Vagina (tissue), 2 donors: ENCODE measurements around the gene SRXN1. TPM values are rescaled to one million over a fixed set of nuclear protein-coding genes. Genes with fewer than 3 reads are reported as not detected.
"Not testable (repeated sequence)": the region's sequence is repeated elsewhere in the genome, so short reads cannot be mapped to it uniquely, and the experiment has no call there.

Source experiments
- DNase-seq, 2 donors: peaks; one replicate each; pipeline ENCODE4 v3.0.0-alpha.2; 2017; ENCODE audit errors: extremely low spot score in 2 of 2
- H3K27ac ChIP-seq: fragments of 200-600 bp; sonication (generic); one replicate; pipeline ENCODE4 v1.5.1; 2019
- H3K27me3 ChIP-seq: fragments of 200-600 bp; sonication (generic); one replicate; pipeline ENCODE4 v1.5.1; 2019
- H3K36me3 ChIP-seq, 2 donors: fragments of 200-600 bp; sonication (generic); one replicate each; pipeline ENCODE4 v1.5.1; 2017 to 2019
- H3K4me1 ChIP-seq: fragments of 200-600 bp; sonication (generic); one replicate; pipeline ENCODE4 v1.5.1; 2019
- H3K4me3 ChIP-seq, 2 donors: fragments of 200-600 bp; sonication (generic); 1 replicate in 1 of 2; 2 replicates in 1 of 2; pipeline ENCODE4 v1.5.1; 2016 to 2019
- H3K9me3 ChIP-seq: fragments of 200-600 bp; sonication (generic); one replicate; pipeline ENCODE4 v1.5.1; 2019
- CTCF ChIP-seq, 3 experiments: fragments of 450-650 bp in 2 of 3; fragments of 200-600 bp in 1 of 3; sonication (generic) in 1 of 3; IDR thresholded peaks; one replicate each; pipeline ENCODE4 v1.5.1; 2017 to 2019; ENCODE audit warnings: antibody characterized with exemption in 3 of 3, mild to moderate bottlenecking in 2 of 3, moderate library complexity in 2 of 3
- POLR2A ChIP-seq, 2 donors: fragments of 450-650 bp; IDR thresholded peaks; one replicate each; pipeline ENCODE4 v1.6.1; 2017; ENCODE audit warnings: antibody characterized with exemption in 2 of 2, mild to moderate bottlenecking in 2 of 2, moderate library complexity in 2 of 2
- POLR2AphosphoS5 ChIP-seq, 2 donors: sonication (generic); formaldehyde crosslinking; IDR thresholded peaks; one replicate each; pipeline ENCODE4 v1.9.0; 2017; ENCODE audit warnings: antibody characterized with exemption in 2 of 2, mild to moderate bottlenecking in 2 of 2, low read depth in 1 of 2; ENCODE audit not compliant: insufficient read depth in 1 of 2
- intact Hi-C: fragments of 100-400 bp; cut with DNase I; formaldehyde crosslinking; loops from one replicate; pipeline ENCODE4 v1.15.1; 2023
- total RNA-seq: library from RNA; depleted of rRNA; stranded (reverse); fragments of >200 nt; gene quantifications from one replicate; pipeline ENCODE4 v1.2.3, GENCODE V29; 2016

Gene SRXN1
- total RNA-seq, 1 donor from 2014 or later = 23.8 TPM

- H3K9me3 ChIP-seq = no peaks in the 10 kb centered on the region
- H3K27me3 ChIP-seq = no peaks in the 10 kb centered on the region
- H3K27ac ChIP-seq = no peak overlapping the region
- no peak overlapping the region for H3K4me3 ChIP-seq
- no peak for TF ChIP-seq POLR2AphosphoS5 (IDR thresholded peaks at IDR 0.05; ENCODE audit: insufficient read depth in 1 of 2, low read depth in 1 of 2)
- no peak for TF ChIP-seq POLR2A (IDR thresholded peaks at IDR 0.05)
- no peak for TF ChIP-seq CTCF (IDR thresholded peaks at IDR 0.05)
- DNase-seq = no peak
- peaks cover 0 to 21% of the 10 kb centered on the region in 2 donors for H3K36me3 ChIP-seq
- peaks cover 7% of the 10 kb centered on the region for H3K4me1 ChIP-seq
- intact Hi-C loops = loop anchor here (10.0 kb wide), 1 partner anchor 280 kb away; no protein-coding TSS in a partner anchor
Observed at GRCh38 chr20:644692-645317, 8.2 kb downstream of the SRXN1 start.

- H3K27ac ChIP-seq = peak overlapping the region; percentile 55
- peaks cover 0 to 6% of the 10 kb centered on the region in 2 donors for H3K36me3 ChIP-seq
- peak overlapping the region; percentile 30 to 37 for H3K4me3 ChIP-seq
- DNase-seq = no peak
- no peaks in the 10 kb centered on the region for H3K27me3 ChIP-seq
- no peak for TF ChIP-seq POLR2A (IDR thresholded peaks at IDR 0.05)
- no peak for TF ChIP-seq CTCF (IDR thresholded peaks at IDR 0.05)
- TF ChIP-seq POLR2AphosphoS5 (IDR thresholded peaks at IDR 0.05; ENCODE audit: insufficient read depth in 1 of 2, low read depth in 1 of 2) = no peak
- peaks cover 7% of the 10 kb centered on the region for H3K4me1 ChIP-seq
- intact Hi-C loops = loop anchor here (10.0 kb wide), 1 partner anchor 278 kb away; no protein-coding TSS in a partner anchor
- no peaks in the 10 kb centered on the region for H3K9me3 ChIP-seq
Observed at GRCh38 chr20:642398-643174, 10.4 kb downstream of the SRXN1 start.

- not testable (repeated sequence) for DNase-seq, H3K4me1 ChIP-seq, H3K27me3 ChIP-seq, H3K9me3 ChIP-seq, H3K36me3 ChIP-seq
- Histone ChIP-seq H3K27ac (peak overlapping the region; percentile 55), H3K4me3 (peak overlapping the region; percentile 30 to 37)
- intact Hi-C loops = loop anchor here (10.0 kb wide), 1 partner anchor 277 kb away; no protein-coding TSS in a partner anchor
Observed at GRCh38 chr20:642013-642397, 11.0 kb downstream of the SRXN1 start.

- Histone ChIP-seq H3K27me3 (no peaks in the 10 kb centered on the region), H3K4me3 (no peak overlapping the region), H3K4me1 (peaks cover 7% of the 10 kb centered on the region), H3K36me3 (no peaks in the 10 kb centered on the region), H3K27ac (no peak overlapping the region), H3K9me3 (no peaks in the 10 kb centered on the region)
- intact Hi-C loops = loop anchor here (10.0 kb wide), 1 partner anchor 277 kb away; no protein-coding TSS in a partner anchor
- TF ChIP-seq CTCF (IDR thresholded peaks at IDR 0.05) (no peak), POLR2AphosphoS5 (IDR thresholded peaks at IDR 0.05; ENCODE audit: insufficient read depth in 1 of 2, low read depth in 1 of 2) (no peak), POLR2A (IDR thresholded peaks at IDR 0.05) (no peak)
- DNase-seq = no peak
Observed at GRCh38 chr20:641516-641875, 11.5 kb downstream of the SRXN1 start.

- no peak for DNase-seq
- H3K27ac ChIP-seq = no peak overlapping the region
- H3K36me3 ChIP-seq = no peaks in the 10 kb centered on the region
- intact Hi-C loops = loop anchor here (10.0 kb wide), 1 partner anchor 276 kb away; no protein-coding TSS in a partner anchor
- peaks cover 7% of the 10 kb centered on the region for H3K4me1 ChIP-seq
- no peaks in the 10 kb centered on the region for H3K27me3 ChIP-seq
- no peak overlapping the region for H3K4me3 ChIP-seq
- TF ChIP-seq POLR2A (IDR thresholded peaks at IDR 0.05) (no peak), CTCF (IDR thresholded peaks at IDR 0.05) (no peak), POLR2AphosphoS5 (IDR thresholded peaks at IDR 0.05; ENCODE audit: insufficient read depth in 1 of 2, low read depth in 1 of 2) (no peak)
- no peaks in the 10 kb centered on the region for H3K9me3 ChIP-seq
Observed at GRCh38 chr20:640674-641515, 12.1 kb downstream of the SRXN1 start.
